HG03342 (cell line): ENCODE results near the gene CPEB1.
"Not testable (repeated sequence)": the region's sequence is repeated elsewhere in the genome, so short reads cannot be mapped to it uniquely, and the experiment has no call there.

Experiments used
- ATAC-seq: cut with Tn5 transposase; IDR thresholded peaks from one replicate; pipeline ENCODE4 v1.9.1; 2021; ENCODE audit warnings: mild to moderate bottlenecking, moderate library complexity; ENCODE audit not compliant: unreplicated experiment

The CPEB1 gene

DNA sequence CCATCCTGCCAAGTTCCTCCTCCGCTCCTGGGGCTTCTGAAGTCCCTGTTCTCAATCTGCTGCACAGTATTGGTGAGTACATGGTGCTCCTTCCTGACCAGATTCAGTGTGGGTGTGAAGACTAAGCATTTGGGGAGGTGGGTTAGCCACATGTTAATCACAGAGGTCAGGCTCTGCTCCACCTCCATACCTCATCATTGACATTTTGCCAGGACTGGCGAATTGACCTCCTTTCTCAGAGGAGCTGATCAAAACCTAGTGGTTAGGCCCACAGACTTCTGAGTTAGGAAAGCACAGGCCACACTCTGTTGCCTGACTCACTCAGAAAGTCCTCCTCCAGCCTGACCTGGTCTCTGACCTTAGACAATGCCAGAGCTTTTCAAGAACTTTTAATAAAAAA lies 98.5 kb downstream of the CPEB1 start:
- ATAC-seq, result no peak

GRCh38 chr15:82545478-82545877 lies 101.7 kb downstream of the CPEB1 start:
- ATAC-seq, result no peak

- no peak for ATAC-seq
Observed at GRCh38 chr15:82545002-82545401, 102.2 kb downstream of the CPEB1 start.

DNA sequence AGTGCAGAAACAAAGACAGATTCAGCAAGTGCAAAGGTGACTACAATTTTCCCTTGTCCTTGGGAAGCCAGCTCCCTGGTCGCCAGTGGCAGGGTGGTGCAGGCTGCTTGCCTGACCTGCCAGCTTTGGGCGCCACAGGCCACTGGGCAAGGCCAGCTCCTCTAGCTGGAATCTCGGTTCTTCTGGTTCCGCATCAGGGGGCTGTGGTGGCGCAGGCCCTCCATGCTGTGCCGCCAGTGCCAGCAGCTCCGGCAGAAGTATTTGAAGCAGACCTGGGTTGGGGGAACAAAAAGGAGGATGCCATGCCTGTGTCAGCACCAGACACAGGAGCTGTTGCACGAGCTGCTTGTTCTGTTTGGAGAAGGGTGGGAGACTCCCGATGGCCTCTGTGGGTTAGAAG lies 102.7 kb downstream of the CPEB1 start:
- ATAC-seq, result no peak

- no peak for ATAC-seq
Observed at GRCh38 chr15:82543160-82543559, 104.0 kb downstream of the CPEB1 start.

DNA sequence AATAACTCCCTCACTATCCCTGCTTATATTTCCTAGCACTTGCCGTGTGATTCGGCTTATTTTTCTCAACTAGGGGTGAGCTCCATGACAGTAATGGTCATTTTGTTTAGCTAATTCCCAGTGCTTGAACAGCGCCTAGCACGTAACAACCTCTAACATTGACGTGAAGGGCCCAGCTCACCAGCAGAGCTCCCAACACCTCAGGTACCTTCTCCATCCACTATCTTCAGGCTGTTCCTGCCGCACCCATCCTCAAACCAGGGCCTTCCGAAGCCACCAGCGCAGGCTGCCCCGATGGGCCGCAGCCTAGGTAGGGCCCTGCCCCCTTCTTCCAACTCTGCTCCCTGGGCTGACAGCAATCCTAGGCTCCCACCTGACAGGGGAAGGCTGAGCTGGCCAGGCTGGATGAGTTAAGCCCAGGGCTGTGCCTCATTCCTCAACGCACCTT lies 106.2 kb downstream of the CPEB1 start:
- ATAC-seq, result no peak

DNA sequence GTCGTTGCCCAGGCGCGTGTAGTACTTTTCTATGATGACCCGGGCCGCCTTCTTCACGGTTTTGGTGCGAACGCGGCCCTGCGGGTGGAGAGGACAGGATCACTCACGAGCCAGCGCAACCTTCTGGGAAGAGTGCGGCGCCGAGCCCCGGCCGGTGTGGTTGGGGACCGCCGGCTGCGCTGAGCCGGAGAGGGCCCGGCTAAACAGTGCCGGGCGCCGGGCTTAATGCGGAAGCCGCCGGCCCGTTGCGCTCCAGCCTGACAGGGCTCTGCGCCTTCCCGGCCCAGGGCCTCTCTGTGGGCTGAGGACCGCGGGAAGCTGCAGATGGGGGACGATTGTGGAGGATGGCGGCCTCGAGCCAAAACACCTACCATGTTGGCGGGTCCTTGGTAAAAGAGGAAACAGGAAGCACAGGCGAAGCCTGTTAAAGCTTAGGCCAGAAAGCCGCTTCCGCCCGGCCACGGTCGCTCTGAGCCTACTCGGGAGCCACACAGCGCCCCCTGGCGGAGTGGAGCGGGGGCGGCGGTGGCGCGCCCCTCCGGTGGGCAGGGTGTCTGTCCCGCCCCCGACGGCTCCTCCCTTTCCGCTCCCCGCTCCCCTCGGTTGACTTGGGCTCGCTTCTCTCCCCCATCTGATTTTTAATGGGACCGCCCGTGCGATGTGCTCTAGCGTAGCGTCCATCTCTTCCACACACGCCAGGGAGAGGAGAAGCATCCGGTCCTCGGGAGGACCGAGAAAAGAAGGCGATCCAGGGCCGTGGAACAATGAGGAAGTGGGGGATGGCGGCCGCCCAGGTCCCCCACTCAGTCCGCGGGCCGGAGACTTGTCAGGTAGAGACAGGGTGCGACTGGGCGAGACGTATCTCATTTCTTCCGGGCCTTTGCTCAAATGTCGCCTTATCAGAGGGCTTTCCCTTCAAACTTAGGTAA lies 106.8 kb downstream of the CPEB1 start, which contains the start of gene RPS17:
TSS of gene RPS17 (minus strand) at position 403 of the 929 bp plus-strand sequence. CDS start at position 374, 29 bp downstream.
- peak; percentile 92 for ATAC-seq

- no peak for ATAC-seq
Observed at GRCh38 chr15:82539691-82540054, 107.5 kb downstream of the CPEB1 start.

DNA sequence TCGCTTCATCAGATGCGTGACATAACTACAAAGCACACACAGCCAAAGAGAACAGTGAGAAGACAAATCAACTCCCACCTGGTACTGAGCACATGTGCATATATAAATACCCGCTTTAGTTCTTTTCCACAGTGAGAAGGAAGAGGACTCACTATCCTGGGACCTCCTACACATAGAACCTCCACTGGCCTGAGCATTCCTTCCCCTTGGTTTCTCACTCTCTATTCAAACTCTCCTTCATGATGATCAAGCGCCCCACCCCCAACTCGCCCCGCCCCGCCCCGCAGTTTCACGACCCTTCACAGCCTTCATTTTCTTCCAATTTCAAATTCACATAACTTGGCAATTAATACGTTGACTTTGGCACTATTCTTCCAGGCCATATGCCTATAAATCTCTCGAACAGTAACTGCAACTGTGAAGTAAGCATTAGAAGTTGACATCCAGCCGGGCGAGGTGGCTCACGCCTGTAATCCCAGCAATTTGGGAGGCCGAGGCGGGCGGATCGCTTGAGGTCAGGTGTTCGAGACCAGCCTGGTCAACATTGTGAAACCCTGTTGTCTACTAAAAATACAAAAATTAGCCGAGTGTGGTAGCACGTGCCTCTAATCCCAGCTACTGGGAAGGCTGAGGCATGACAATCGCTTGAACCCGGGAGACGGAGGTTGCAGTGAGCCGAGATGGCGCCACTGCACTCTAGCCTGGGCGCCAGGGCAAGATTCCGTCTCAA lies 108.0 kb downstream of the CPEB1 start:
- ATAC-seq, result no peak

DNA sequence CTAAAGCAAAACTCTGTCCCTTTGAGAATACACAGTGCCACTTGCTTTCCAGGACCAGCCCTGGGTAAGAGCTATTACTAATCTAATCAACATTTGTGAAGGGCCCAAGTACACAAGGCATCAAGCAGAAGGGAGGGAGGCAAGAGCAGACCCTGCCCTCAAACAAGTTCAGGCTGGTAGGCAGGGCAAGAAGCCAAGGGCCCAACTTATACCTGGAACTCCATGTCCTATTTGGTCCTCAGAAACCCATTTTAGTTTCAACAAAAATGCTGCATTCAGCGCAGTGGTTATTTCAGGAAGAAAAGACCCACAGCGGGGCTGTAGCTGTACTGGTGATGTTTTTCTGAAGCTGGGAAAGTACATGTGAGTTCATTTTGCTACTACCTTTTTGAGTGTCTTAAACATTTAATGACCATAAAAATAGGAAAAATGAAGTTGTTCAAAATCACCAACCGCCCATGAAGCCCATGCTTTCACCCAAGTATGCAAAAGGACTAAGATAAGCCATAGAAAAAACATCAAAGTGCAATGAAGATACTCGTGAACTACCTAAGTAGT lies 109.7 kb downstream of the CPEB1 start:
- no peak for ATAC-seq

- ATAC-seq, result no peak
Observed at GRCh38 chr15:82536409-82537350, 110.5 kb downstream of the CPEB1 start.

GRCh38 chr15:82535566-82536408 lies 111.4 kb downstream of the CPEB1 start:
- no peak for ATAC-seq

GRCh38 chr15:82535151-82535550 lies 112.0 kb downstream of the CPEB1 start:
- ATAC-seq, result not testable (repeated sequence)

DNA sequence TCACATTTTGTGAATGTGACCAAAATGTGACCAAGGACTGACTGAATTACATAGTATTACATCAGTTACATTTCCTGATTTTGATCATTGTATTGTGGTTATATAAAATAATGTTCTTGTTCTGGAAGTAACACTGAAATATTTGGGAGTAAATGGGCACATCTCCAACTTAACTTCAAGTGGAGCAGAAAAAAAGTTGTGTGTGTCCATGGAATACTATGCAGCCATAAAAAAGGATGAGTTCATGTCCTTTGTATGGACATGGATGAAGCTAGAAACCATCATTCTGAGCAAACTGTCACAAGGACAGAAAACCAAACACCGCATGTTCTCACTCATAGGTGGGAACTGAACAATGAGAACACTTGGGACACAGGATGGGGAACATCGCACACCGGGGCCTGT lies 112.7 kb downstream of the CPEB1 start:
- ATAC-seq, result not testable (repeated sequence)

- ATAC-seq, result no peak
Observed at GRCh38 chr15:82533801-82534200, 113.4 kb downstream of the CPEB1 start.

GRCh38 chr15:82532991-82533481 lies 114.1 kb downstream of the CPEB1 start:
- no peak for ATAC-seq

GRCh38 chr15:82532383-82532990 lies 114.7 kb downstream of the CPEB1 start:
- no peak for ATAC-seq

DNA sequence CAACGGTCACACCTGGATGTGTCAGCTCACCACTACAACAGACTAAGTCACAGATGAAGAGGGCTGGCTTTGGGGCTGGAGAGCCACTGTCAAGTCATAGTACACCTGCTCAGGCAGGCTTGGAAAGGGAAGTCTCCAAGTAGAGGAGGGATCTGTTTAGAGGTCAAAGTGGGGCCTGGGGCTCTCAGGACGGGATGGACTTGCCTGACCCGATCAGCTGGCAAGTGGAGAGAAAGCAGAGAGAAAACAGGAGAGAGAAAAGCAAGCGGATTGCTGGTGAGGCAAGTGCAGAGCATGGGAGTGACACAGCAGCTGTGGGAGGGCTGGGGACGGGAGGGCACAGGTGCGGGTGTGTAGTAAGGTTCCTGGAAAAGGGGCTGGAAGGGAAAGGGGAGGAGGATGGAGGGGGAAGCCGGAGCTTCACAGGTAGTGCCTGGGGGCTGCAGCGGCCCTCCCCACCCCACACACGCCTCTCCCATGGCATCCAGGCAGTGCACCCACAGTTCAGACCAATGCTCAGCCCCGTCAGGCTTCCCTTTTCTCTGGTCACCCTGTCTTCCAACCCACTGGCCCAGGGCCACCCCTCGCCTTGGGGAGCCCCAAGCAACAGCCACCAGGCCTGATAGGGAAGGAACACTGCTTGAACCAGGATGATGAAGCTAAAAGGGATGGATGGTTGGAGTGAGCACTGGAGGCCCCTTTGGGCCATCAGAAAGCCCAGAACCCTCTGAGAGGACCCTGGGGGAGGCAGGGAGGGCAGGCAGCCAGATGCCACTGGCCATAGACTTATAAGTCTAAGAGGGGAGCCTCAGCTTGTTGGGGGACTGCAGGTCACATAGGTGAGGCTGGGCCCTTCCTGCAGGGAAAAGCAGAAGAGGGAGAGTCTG lies 115.4 kb downstream of the CPEB1 start:
- no peak for ATAC-seq
